Keratinocyte (primary cell): ENCODE data around the gene USP48. TPM values are rescaled to one million over a fixed set of nuclear protein-coding genes. Genes with fewer than 3 reads are reported as not detected.

Experiments
- DNase-seq: peaks from one replicate; pipeline ENCODE4 v3.0.0-alpha.2; 2011; ENCODE audit warnings: low read depth, missing footprints, low spot score
- FAIRE-seq: peaks from 2 replicates; lab custom pipeline; 2011; peaks lifted over from hg19 to GRCh38; lab: Jason Lieb, UNC
- H2AFZ ChIP-seq: 2 replicates; pipeline ENCODE4 v1.6.0; 2012; ENCODE audit warnings: low read length, control low read depth, inconsistent platforms; ENCODE audit not compliant: control insufficient read depth
- H3K27ac ChIP-seq: 2 replicates; pipeline ENCODE4 v1.5.1; 2011; ENCODE audit warnings: low read length; ENCODE audit not compliant: control insufficient read depth, insufficient read depth
- H3K27me3 ChIP-seq: 3 replicates; pipeline ENCODE4 v1.6.0; 2011; ENCODE audit warnings: low read length; ENCODE audit not compliant: control insufficient read depth, insufficient read depth; ENCODE audit errors: extremely low read depth
- H3K36me3 ChIP-seq, 2 experiments: 2 replicates in 1 of 2; 3 replicates in 1 of 2; pipeline ENCODE4 v1.5.1; 2011; ENCODE audit warnings: low read length in 2 of 2, mild to moderate bottlenecking in 1 of 2; ENCODE audit not compliant: control insufficient read depth in 2 of 2, insufficient read depth in 2 of 2; ENCODE audit errors: extremely low read depth in 1 of 2
- H3K4me1 ChIP-seq: 3 replicates; pipeline ENCODE4 v1.5.1; 2011; ENCODE audit warnings: low read length; ENCODE audit not compliant: control insufficient read depth, insufficient read depth; ENCODE audit errors: extremely low read depth
- H3K4me2 ChIP-seq: 3 replicates; pipeline ENCODE4 v1.6.0; 2011; ENCODE audit warnings: low read depth, low read length; ENCODE audit not compliant: control insufficient read depth, insufficient read depth; ENCODE audit errors: extremely low read depth
- H3K4me3 ChIP-seq, 3 experiments: fragments of 200-600 bp in 1 of 3; sonication (generic) in 1 of 3; 2 replicates in 2 of 3; 3 replicates in 1 of 3; pipeline ENCODE4 v1.5.1; 2011 to 2016; ENCODE audit warnings: low read length in 3 of 3, mild to moderate bottlenecking in 3 of 3, control low read depth in 2 of 3, inconsistent platforms in 1 of 3, low read depth in 1 of 3, mixed read lengths in 1 of 3, mixed run types in 1 of 3, moderate library complexity in 1 of 3; ENCODE audit not compliant: control insufficient read depth in 2 of 3, insufficient read depth in 2 of 3; ENCODE audit errors: extremely low read depth in 1 of 3
- H3K79me2 ChIP-seq: 2 replicates; pipeline ENCODE4 v1.6.0; 2012; ENCODE audit warnings: low read length; ENCODE audit not compliant: control insufficient read depth, insufficient read depth
- H3K9ac ChIP-seq: 3 replicates; pipeline ENCODE4 v1.6.0; 2011; ENCODE audit warnings: low read length; ENCODE audit not compliant: control insufficient read depth, insufficient read depth; ENCODE audit errors: extremely low read depth
- H3K9me1 ChIP-seq: 3 replicates; pipeline ENCODE4 v1.6.0; 2011; ENCODE audit warnings: low read length; ENCODE audit not compliant: control insufficient read depth, insufficient read depth; ENCODE audit errors: extremely low read depth
- H3K9me3 ChIP-seq: 2 replicates; pipeline ENCODE4 v1.5.1; 2012; ENCODE audit warnings: low read depth, low read length; ENCODE audit not compliant: control insufficient read depth
- H4K20me1 ChIP-seq: 3 replicates; pipeline ENCODE4 v1.6.0; 2011; ENCODE audit warnings: low read length; ENCODE audit not compliant: control insufficient read depth, insufficient read depth; ENCODE audit errors: extremely low read depth
- EZH2 ChIP-seq: IDR thresholded peaks from one replicate; pipeline ENCODE4 v1.6.1; 2012; ENCODE audit warnings: inconsistent platforms, mild to moderate bottlenecking, low read length, moderate library complexity
- dilution Hi-C: fragments of 300-500 bp; cut with MboI; formaldehyde crosslinking; loops from one replicate; pipeline ENCODE4 v1.7.0; 2020; ENCODE audit warnings: low sequenced_read_pairs; ENCODE audit not compliant: extremely low pct_ligation_motif_present
- polyA plus RNA-seq, 5 experiments: library from polyadenylated mRNA; depleted of rRNA in 3 of 5; stranded (reverse) in 3 of 5; stranded (forward) in 1 of 5; unstranded in 1 of 5; fragments of >200 nt; gene quantifications; 1 replicate in 1 of 5; 2 replicates in 3 of 5; 3 replicates in 1 of 5; pipeline versions ENCODE4 v1.2.1 to v1.2.3, GENCODE V29; 2011 to 2012; ENCODE audit warnings: missing spikeins in 2 of 5, low read depth in 1 of 5, low replicate concordance in 1 of 5
- TF ChIP-seq, protein P1 (sequence below), 3 experiments: IDR thresholded peaks in 1 of 3; conservative IDR thresholded peaks in 1 of 3; optimal IDR thresholded peaks in 1 of 3; 2 replicates in 2 of 3; 3 replicates in 1 of 3; pipeline versions ENCODE3 to v1.5.1; 2011; ENCODE audit warnings: low read length in 3 of 3, mild to moderate bottlenecking in 3 of 3, moderate library complexity in 2 of 3, control low read depth in 1 of 3, inconsistent platforms in 1 of 3; ENCODE audit not compliant: insufficient read depth in 2 of 3; ENCODE audit errors: extremely low read depth in 1 of 3

USP48 gene
- polyA plus RNA-seq, 1 donor (not counting 4 experiments of a cell fraction or from before 2014, with no cell fraction given), result 33.0 TPM

DNA sequence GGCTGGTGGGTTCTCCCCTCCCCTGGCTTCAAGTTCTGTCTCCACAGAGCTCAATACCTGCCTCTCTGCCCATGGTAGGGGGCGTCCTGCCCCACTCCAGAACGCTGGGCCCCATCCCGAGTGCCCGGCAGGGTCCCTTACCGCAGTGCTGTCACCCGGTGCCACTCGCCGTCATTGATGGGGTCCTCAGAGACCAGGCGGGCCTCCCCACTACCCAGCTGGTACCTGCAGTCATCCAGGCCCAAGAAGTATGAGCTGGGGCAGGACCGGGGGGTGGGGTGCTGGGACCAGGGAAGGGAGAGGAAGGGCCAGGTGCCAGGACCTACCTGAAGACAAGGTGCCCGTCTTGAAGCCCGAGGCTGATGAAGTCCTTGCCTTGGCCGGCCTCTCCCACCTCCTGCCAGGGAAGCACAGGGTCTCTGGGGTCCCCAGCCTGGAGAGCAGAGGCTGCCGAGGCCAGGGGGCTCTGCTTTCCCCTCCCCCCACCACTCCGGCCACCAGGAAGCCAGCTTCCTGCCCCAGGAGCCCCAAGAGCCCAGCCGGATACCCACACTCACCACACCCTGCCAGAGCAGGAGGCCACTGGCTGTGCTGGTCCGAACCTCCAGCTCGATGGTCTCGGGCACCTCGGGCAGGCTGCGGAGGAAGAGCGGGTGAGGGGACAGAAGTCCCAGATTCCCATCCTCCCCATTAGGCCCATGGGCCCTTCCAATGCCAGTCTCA, 41.2 kb upstream of the USP48 start:
- Histone ChIP-seq H3K27ac (no peak overlapping the region), H4K20me1 (no peaks in the 10 kb centered on the region), H3K9me1 (no peaks in the 10 kb centered on the region), H3K79me2 (no peaks in the 10 kb centered on the region), H3K4me1 (no peaks in the 10 kb centered on the region), H3K9ac (no peak overlapping the region), H2AFZ (no peak overlapping the region), H3K4me2 (no peak overlapping the region), H3K36me3 (peaks cover 12 to 42% of the 10 kb centered on the region in 2 experiments), H3K9me3 (no peaks in the 10 kb centered on the region), H3K4me3 (no peak overlapping the region), H3K27me3 (no peaks in the 10 kb centered on the region)
- FAIRE-seq, result no peak
- DNase-seq, result no peak
- TF ChIP-seq EZH2, result no peak
- TF ChIP-seq, protein P1, sequence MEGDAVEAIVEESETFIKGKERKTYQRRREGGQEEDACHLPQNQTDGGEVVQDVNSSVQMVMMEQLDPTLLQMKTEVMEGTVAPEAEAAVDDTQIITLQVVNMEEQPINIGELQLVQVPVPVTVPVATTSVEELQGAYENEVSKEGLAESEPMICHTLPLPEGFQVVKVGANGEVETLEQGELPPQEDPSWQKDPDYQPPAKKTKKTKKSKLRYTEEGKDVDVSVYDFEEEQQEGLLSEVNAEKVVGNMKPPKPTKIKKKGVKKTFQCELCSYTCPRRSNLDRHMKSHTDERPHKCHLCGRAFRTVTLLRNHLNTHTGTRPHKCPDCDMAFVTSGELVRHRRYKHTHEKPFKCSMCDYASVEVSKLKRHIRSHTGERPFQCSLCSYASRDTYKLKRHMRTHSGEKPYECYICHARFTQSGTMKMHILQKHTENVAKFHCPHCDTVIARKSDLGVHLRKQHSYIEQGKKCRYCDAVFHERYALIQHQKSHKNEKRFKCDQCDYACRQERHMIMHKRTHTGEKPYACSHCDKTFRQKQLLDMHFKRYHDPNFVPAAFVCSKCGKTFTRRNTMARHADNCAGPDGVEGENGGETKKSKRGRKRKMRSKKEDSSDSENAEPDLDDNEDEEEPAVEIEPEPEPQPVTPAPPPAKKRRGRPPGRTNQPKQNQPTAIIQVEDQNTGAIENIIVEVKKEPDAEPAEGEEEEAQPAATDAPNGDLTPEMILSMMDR (optimal IDR thresholded peaks at IDR 0.05 in 1 of 3, IDR thresholded peaks at IDR 0.05 in 1 of 3, conservative IDR thresholded peaks at IDR 0.05 in 1 of 3; ENCODE audit: extremely low read depth in 1 of 3, insufficient read depth in 2 of 3, low read length in 3 of 3), result no peak
- dilution Hi-C loops, result no loop called here

DNA sequence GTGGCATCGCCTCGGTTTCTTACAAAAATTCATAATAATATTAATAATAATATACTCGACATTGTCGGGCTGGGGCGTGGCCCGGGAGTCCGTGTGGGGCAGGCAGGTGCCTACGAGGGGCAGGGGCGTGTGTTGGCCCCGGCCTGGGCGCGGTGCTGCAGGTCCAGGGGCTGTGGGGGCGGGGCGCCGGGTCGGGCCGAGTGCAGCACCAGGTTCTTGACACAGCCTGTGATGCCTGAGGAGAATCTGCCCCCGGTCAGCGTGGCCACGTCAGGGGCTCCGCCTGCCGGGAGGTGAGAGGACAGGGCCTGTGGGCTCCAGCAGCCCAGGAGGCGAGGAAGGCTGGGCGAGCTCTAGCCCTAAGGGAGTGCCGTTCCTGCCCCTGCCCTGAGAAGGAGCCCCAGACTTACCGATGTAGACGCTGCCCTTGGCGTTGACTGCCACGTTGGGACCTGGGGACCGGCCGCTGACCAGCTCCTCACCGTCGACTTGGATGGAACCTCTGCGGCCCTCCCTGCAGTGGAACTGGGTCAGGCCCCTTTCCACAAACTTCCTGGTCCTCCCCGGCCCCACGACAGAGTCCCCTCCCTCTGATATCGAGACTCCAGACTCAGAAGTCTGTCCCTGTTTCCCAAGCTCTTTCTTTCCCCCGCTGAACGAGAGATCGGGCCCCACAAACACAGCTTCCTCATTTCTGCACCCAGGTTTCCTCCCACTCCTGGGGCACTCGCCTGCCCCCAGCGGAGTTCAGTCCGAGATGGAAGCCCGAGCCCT, 40.4 kb upstream of the USP48 start:
- no peak overlapping the region for H3K9ac ChIP-seq
- no peak overlapping the region for H3K4me2 ChIP-seq
- no peaks in the 10 kb centered on the region for H3K9me3 ChIP-seq
- DNase-seq (no peak), FAIRE-seq (no peak)
- dilution Hi-C loops, result no loop called here
- no peaks in the 10 kb centered on the region for H3K9me1 ChIP-seq
- H3K36me3 ChIP-seq, result peaks cover 9 to 39% of the 10 kb centered on the region in 2 experiments
- H3K27me3 ChIP-seq, result no peaks in the 10 kb centered on the region
- H4K20me1 ChIP-seq, result no peaks in the 10 kb centered on the region
- H2AFZ ChIP-seq, result no peak overlapping the region
- H3K79me2 ChIP-seq, result no peaks in the 10 kb centered on the region
- H3K4me1 ChIP-seq, result no peaks in the 10 kb centered on the region
- TF ChIP-seq EZH2, result no peak
- TF ChIP-seq, protein P1 (optimal IDR thresholded peaks at IDR 0.05 in 1 of 3, IDR thresholded peaks at IDR 0.05 in 1 of 3, conservative IDR thresholded peaks at IDR 0.05 in 1 of 3; ENCODE audit: extremely low read depth in 1 of 3, insufficient read depth in 2 of 3, low read length in 3 of 3), result no peak
- H3K4me3 ChIP-seq, result no peak overlapping the region
- H3K27ac ChIP-seq, result no peak overlapping the region
